RPMI7951 (cell line): ENCODE results near the gene CD19. TPM values are rescaled to one million over a fixed set of nuclear protein-coding genes. Genes with fewer than 3 reads are reported as not detected.

Experiments
- DNase-seq: peaks from one replicate; pipeline ENCODE4 v3.0.0-alpha.2; 2012; ENCODE audit warnings: low read depth
- total RNA-seq: library from RNA; depleted of rRNA; stranded (reverse); fragments of >200 nt; shearing (Covaris generic); gene quantifications from 2 replicates; pipeline ENCODE4 v1.2.3, GENCODE V29; 2014; rRNA removed

The CD19 gene
- total RNA-seq, 1 experiment from 2014 or later, result not detected

GRCh38 chr16:28980929-28981328 lies 49.2 kb downstream of the CD19 start:
- DNase-seq, result no peak

GRCh38 chr16:28981517-28981916 lies 49.7 kb downstream of the CD19 start:
- DNase-seq, result peak; percentile 5

- no peak for DNase-seq
Measured at GRCh38 chr16:28982418-28982817, 50.6 kb downstream of the CD19 start.

- no peak for DNase-seq
Measured at GRCh38 chr16:28982949-28983348, 51.2 kb downstream of the CD19 start.

- DNase-seq, result no peak
Measured at GRCh38 chr16:28983644-28984043, 51.9 kb downstream of the CD19 start.

- DNase-seq, result no peak
Measured at GRCh38 chr16:28984091-28984490, 52.3 kb downstream of the CD19 start.

- no peak for DNase-seq
Measured at GRCh38 chr16:28984619-28985135, 52.9 kb downstream of the CD19 start, which contains the start of gene LAT. Gene LAT (plus strand): TSS chr16:28985052. CDS start chr16:28985418, 366 bp downstream.

- no peak for DNase-seq
Measured at GRCh38 chr16:28985211-28986041, 53.7 kb downstream of the CD19 start.

GRCh38 chr16:28986046-28986445 lies 54.3 kb downstream of the CD19 start:
- DNase-seq, result no peak

- DNase-seq, result no peak
Measured at GRCh38 chr16:28986492-28986891, 54.7 kb downstream of the CD19 start.

- no peak for DNase-seq
Measured at GRCh38 chr16:28987170-28987853, 55.5 kb downstream of the CD19 start.

Other genes starting within 250 kb of the CD19 start
- gene EIF3C, start 220.5 kb upstream of the CD19 start, total RNA-seq, result 27.7 and 80.9 TPM in 2 replicates
- not detected in 2 replicates for gene NPIPB9, start 180.2 kb upstream of the CD19 start, total RNA-seq
- 17.9 and 29.7 TPM in 2 replicates for gene ATXN2L, start 109.0 kb upstream of the CD19 start, total RNA-seq
- 99.1 and 109 TPM in 2 replicates for gene TUFM, start 85.6 kb upstream of the CD19 start, total RNA-seq
- gene SH2B1, start 68.1 kb upstream of the CD19 start, total RNA-seq, result 8.3 and 11.2 TPM in 2 replicates
- 0.20 TPM in 1 of 2 replicates, not detected in the other for gene ATP2A1, start 53.5 kb upstream of the CD19 start, total RNA-seq
- 8.1 and 19.2 TPM in 2 replicates for gene RABEP2, start 6.7 kb upstream of the CD19 start, total RNA-seq
- 15.7 and 15.9 TPM in 2 replicates for gene NFATC2IP, start 19.0 kb downstream of the CD19 start, total RNA-seq
- gene SPNS1, start 42.8 kb downstream of the CD19 start, total RNA-seq, result 23.2 and 24.9 TPM in 2 replicates
- 0.20 and 0.84 TPM in 2 replicates for gene LAT, start 53.1 kb downstream of the CD19 start, total RNA-seq